Measurements from ENCODE around the gene COPS7B. TPM values are rescaled to one million over a fixed set of nuclear protein-coding genes. Genes with fewer than 3 reads are reported as not detected.

Gene COPS7B
- total RNA-seq, 1 donor from 2014 or later: 54.5 TPM

- no peak overlapping the region for H3K4me3 Mint-ChIP-seq
- no peaks in the 10 kb centered on the region for H3K27me3 Mint-ChIP-seq
- CTCF ChIA-PET: no interaction called here
- no peaks in the 10 kb centered on the region for H3K4me1 Mint-ChIP-seq
- H3K27ac Mint-ChIP-seq: no peak overlapping the region
- ATAC-seq (ENCODE audit: low read depth) (no peak), DNase-seq (no peak)
- POLR2A ChIA-PET: no interaction called here
- no peak for TF ChIP-seq CTCF (IDR thresholded peaks at IDR 0.05)
- intact Hi-C loops (cut with micrococcal nuclease): no loop called here
- H3K9me3 Mint-ChIP-seq: no peaks in the 10 kb centered on the region
- H3K36me3 Mint-ChIP-seq (ENCODE audit: low read depth): peaks cover 81% of the 10 kb centered on the region
These were observed 20.8 kb downstream of the COPS7B start for GRCh38 chr2:231807020-231807419.

- Mint-ChIP-seq H3K9me3 (no peaks in the 10 kb centered on the region), H3K4me3 (no peak overlapping the region), H3K27me3 (no peaks in the 10 kb centered on the region), H3K27ac (no peak overlapping the region), H3K4me1 (no peaks in the 10 kb centered on the region), H3K36me3 (ENCODE audit: low read depth) (peaks cover 61% of the 10 kb centered on the region)
- no peak for TF ChIP-seq CTCF (IDR thresholded peaks at IDR 0.05)
- ATAC-seq (ENCODE audit: low read depth): no peak
- no peak for DNase-seq
- intact Hi-C loops (cut with micrococcal nuclease): no loop called here
- CTCF ChIA-PET: no interaction called here
- POLR2A ChIA-PET: no interaction called here
These were observed 24.7 kb downstream of the COPS7B start for GRCh38 chr2:231810905-231811304.

- H3K4me1 Mint-ChIP-seq: no peaks in the 10 kb centered on the region
- ChIA-PET POLR2A (no interaction called here), CTCF (no interaction called here)
These were observed 30.2 kb downstream of the COPS7B start for GRCh38 chr2:231816327-231817026.

GRCh38 chr2:231819447-231820042 is 33.3 kb downstream of the COPS7B start:
- H3K27ac Mint-ChIP-seq: no peak overlapping the region
- CTCF ChIA-PET: no interaction called here
- ATAC-seq (ENCODE audit: low read depth) (no peak), DNase-seq (no peak)
- no peaks in the 10 kb centered on the region for H3K27me3 Mint-ChIP-seq
- H3K4me3 Mint-ChIP-seq: no peak overlapping the region
- H3K4me1 Mint-ChIP-seq: no peaks in the 10 kb centered on the region
- peaks cover 3% of the 10 kb centered on the region for H3K9me3 Mint-ChIP-seq
- no peak for TF ChIP-seq CTCF (IDR thresholded peaks at IDR 0.05)
- POLR2A ChIA-PET: no interaction called here
- intact Hi-C loops (cut with micrococcal nuclease): no loop called here
- no peaks in the 10 kb centered on the region for H3K36me3 Mint-ChIP-seq (ENCODE audit: low read depth)

More at GRCh38 chr2:231816327-231817026, 30.2 kb downstream of the COPS7B start:
- no peaks in the 10 kb centered on the region for H3K9me3 Mint-ChIP-seq
- no peak overlapping the region for H3K27ac Mint-ChIP-seq
- no peak for TF ChIP-seq CTCF (IDR thresholded peaks at IDR 0.05)
- intact Hi-C loops (cut with micrococcal nuclease): no loop called here
- H3K4me3 Mint-ChIP-seq: no peak overlapping the region
- no peaks in the 10 kb centered on the region for H3K27me3 Mint-ChIP-seq
- ATAC-seq (ENCODE audit: low read depth): no peak
- no peak for DNase-seq
- peaks cover 16% of the 10 kb centered on the region for H3K36me3 Mint-ChIP-seq (ENCODE audit: low read depth)

GRCh38 chr2:231820786-231821303 is 34.6 kb downstream of the COPS7B start:
- H3K4me1 Mint-ChIP-seq: no peaks in the 10 kb centered on the region
- POLR2A ChIA-PET: no interaction called here
- no peak for TF ChIP-seq CTCF (IDR thresholded peaks at IDR 0.05)
- no peaks in the 10 kb centered on the region for H3K27me3 Mint-ChIP-seq
- no peak overlapping the region for H3K27ac Mint-ChIP-seq
- H3K4me3 Mint-ChIP-seq: no peak overlapping the region
- ATAC-seq (ENCODE audit: low read depth) (no peak), DNase-seq (no peak)
- peaks cover 3% of the 10 kb centered on the region for H3K9me3 Mint-ChIP-seq
- CTCF ChIA-PET: no interaction called here
- H3K36me3 Mint-ChIP-seq (ENCODE audit: low read depth): no peaks in the 10 kb centered on the region
- intact Hi-C loops (cut with micrococcal nuclease): no loop called here
